ENCODE results near the gene SZT2. TPM values are rescaled to one million over a fixed set of nuclear protein-coding genes. Genes with fewer than 3 reads are reported as not detected.

The SZT2 gene
- polyA plus RNA-seq, 10 donors = 10.1 to 22.0 (median 13.6) TPM

DNA sequence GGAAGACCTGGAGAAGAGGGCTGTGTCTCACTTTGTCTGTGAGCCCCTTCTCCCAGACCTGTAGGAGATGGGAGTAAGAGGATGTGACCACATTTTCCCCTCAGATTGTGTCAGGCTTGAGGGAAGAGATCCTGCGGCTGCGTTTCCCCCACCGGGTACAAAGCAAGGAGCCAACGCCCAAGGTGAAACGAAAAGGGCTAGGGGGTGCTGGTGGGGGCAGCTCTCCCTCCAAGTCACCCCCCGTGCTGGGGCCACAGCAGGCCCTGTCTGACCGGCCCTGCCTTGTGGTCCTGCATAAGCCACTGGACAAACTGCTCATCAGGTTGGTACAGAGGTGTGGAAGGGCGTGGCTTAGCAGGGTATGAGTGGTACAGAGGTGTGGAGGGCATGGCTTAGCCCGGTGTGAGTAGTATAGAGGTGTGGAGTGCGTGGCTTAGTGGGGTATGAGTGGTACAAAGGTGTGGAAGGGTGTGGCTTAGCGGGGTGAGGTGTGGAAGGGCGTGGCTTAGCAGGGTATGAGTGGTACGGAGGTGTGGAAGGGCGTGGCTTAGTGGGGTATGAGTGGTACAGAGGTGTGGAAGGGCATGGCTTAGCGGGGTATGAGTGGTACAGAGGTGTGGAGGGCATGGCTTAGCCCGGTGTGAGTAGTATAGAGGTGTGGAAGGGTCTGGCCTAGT lies 33.4 kb downstream of the SZT2 start:
- no peak for DNase-seq

DNA sequence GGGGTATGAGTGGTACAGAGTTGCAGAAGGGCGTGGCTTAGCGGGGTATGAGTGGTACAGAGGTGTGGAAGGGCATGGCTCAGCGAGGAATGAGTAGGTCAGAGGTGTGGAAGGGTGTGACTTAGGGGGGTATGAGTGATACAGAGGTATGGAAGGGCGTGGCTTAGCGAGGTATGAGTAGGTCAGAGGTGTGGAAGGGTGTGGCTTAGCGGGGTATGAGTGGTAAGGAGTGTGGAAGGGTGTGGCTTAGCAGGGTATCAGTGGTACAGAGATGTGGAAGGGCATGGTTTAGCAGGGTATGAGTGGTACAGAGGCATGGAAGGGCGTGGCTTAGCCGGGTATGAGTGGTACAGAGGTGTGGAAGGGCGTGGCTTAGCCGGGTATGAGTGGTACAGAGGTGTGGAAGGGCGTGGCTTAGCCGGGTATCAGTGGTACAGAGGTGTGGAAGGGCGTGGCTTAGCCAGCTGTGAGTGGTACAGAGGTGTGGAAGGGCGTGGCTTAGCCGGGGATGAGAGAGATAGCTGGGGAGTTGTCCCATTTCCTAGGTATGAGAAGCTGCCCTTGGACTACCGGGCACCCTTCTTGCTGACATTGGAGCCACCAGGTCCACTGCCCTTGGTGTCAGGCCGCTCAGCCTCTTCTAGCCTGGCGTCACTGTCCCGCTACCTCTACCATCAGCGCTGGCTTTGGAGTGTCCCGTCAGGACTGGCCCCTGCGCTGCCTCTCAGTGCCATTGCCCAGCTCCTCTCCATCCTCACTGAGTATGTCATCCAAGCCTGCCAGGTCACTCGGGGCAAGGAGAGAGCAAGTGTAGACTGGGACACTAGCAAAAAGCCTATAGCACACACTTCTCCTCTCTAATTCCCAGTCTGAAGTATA lies 34.2 kb downstream of the SZT2 start:
- DNase-seq = no peak

DNA sequence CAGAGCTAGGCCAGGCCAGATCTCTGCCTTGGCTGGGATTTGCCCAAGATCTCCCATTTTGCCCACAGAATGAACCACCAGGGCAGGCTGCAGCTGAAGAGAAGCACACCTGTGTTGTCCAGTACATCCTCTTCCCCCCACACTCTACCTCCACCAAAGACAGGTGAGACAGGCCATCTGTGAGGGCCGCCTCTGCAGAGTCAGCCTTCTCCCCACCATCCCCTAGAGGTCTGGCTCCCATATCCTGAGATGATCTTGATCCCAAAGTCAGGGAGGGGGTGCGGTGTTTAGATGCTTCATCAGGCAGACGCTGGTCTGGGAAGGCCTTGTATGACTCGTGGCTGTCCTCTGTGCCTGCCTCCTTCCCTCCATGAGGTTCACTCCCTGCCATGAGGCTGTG lies 35.3 kb downstream of the SZT2 start:
- no peak for DNase-seq

DNA sequence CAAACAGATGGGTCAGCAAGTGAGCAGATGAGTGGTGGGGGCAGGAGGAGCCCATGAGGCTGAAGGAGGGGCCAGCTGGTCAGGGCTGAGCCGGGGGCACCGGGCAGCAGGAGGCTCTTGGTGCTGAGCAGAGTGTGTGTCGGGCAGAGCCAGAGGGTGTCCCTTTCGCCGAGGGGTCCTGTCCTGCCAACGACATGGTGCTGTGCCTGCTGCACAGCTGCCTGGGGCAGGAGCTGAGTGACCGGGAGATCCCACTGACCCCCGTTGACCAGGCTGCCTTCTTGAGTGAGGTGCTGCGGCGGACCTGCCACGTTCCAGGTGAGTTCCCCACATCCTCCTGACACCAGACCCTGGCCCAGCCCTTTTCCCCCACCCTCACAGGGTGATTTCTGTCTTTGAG lies 36.5 kb downstream of the SZT2 start:
- DNase-seq = no peak

GRCh38 chr1:43427524-43427923 lies 37.8 kb downstream of the SZT2 start:
- DNase-seq = no peak

DNA sequence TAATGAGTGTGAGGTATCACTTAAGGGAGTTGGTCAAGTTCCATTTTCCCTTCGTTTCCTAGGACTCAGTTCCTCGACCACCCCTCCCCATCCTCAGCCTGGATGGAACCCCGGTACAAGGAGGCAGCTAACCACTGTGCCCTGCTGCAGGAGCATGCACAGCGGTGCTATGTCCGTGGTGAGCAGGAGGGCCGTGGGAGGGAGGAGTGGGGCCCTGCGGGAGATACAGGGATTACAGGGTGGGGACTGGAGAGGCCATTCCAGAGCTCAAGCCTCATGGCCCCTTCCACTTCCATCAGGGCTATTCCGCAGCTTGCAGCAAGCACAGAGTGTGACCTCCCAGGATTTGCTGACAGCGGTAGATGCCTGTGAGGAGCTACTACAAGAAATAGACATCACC lies 38.2 kb downstream of the SZT2 start:
- DNase-seq = no peak

DNA sequence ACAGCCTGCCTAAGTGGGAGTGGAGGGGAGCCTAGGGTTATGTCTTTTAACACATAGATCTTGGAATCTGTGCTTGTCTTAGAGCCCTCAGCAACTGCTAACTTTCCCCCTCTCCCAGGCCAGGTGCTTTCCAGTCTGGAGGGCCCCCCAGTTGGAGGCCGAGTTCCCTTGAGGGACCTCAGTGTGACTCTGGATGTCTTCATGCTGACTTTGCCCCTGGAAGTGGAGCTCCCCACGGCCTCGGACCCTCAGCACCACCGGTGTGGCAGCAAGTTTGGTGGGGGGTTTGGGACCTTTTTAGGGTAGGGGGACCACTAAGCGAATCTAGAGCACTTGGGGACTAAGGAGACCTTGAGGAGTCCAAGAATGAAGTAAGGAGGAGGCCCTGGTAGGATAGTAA lies 41.1 kb downstream of the SZT2 start:
- DNase-seq = no peak

DNA sequence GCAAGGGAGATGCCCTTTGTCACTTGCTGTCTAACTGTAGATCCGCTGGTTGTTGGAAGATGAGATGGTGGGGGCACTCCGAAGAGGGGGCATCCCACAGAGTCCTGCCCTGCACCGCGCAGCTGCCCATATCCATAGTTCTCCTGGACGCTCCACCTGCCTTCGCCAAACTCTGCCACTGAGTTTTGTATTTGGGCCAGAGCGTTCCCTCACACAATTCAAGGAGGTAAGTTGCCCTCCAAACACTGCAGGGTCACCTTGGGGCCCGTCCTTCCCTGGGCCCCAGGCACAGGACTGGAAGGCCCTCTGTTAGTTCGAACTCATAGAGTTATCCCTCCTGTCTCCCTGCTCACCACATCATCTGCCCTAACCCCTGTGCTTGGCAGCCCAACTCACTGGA lies 42.0 kb downstream of the SZT2 start:
- DNase-seq = no peak

- no peak for DNase-seq
Observed at GRCh38 chr1:43432171-43432860, 42.6 kb downstream of the SZT2 start.

- DNase-seq = no peak
Observed at GRCh38 chr1:43432907-43433306, 43.2 kb downstream of the SZT2 start.

DNA sequence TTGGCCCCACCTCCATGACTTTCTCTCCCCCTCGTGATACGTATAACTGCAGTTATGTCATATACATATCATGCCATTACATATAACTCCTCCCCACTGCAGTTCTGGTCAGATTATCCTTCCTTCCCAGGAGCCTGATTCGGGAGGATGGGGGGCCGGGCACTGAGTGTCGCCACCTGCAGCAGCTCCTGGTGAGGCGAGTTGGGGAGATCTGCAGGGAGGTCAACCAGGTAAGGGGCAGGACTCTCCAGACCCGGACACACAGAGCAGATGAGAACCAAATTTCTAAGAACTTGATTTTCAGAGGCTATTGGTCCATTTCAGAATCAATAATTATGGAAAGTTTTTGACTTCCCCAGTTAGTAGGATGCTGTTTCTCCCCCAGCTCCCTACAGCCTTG lies 44.6 kb downstream of the SZT2 start:
- DNase-seq = no peak

DNA sequence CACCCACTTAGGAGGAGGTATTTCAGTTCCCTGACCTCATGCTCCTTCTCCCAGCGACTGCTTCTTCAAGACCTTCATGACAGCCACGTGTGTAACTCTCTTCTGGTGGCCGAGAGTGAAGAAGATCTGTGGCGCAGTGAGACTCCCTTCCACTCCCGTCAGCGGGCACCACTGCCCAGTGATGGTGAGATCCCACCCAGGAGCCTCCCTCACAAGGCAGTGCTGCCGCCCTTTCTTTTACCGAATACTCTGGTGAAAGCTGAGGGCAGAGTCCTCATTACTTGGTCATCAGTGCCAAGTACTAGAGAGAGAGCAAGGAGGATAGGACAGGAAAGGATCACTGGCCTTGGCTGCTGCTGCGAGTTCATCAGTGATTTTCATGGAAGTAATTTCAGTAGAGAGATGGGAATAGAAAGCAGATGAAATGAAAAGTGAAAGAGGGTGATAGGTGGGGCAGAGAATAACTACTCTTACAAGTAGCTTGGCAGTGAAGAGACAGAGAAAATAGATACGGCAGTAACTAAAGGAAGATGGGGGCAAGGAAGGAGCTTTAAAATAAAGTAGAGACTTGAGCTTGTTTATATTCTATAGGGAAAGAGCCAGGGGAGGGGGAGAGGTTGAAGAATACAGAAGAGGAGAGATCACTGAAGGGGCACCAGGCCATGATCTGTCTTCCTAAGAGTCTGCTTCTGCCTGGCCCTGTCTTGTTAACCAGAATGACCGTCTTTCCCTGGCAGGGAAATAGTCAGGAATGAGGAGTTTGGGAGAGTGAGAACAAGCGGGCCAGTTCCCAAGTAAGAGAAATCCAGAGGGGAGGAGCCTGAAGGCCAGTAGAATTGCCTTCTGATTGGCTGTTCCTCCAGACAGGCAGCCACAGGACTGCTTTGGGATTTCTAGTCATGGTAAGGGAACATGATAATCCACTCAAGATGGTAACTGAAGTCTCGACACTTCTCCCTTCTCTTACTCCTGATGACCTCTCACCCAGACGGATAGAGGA lies 45.7 kb downstream of the SZT2 start:
- DNase-seq = peak; percentile 45 to 85 (median 78)

- DNase-seq = no peak
Observed at GRCh38 chr1:43436371-43436770, 46.7 kb downstream of the SZT2 start.

DNA sequence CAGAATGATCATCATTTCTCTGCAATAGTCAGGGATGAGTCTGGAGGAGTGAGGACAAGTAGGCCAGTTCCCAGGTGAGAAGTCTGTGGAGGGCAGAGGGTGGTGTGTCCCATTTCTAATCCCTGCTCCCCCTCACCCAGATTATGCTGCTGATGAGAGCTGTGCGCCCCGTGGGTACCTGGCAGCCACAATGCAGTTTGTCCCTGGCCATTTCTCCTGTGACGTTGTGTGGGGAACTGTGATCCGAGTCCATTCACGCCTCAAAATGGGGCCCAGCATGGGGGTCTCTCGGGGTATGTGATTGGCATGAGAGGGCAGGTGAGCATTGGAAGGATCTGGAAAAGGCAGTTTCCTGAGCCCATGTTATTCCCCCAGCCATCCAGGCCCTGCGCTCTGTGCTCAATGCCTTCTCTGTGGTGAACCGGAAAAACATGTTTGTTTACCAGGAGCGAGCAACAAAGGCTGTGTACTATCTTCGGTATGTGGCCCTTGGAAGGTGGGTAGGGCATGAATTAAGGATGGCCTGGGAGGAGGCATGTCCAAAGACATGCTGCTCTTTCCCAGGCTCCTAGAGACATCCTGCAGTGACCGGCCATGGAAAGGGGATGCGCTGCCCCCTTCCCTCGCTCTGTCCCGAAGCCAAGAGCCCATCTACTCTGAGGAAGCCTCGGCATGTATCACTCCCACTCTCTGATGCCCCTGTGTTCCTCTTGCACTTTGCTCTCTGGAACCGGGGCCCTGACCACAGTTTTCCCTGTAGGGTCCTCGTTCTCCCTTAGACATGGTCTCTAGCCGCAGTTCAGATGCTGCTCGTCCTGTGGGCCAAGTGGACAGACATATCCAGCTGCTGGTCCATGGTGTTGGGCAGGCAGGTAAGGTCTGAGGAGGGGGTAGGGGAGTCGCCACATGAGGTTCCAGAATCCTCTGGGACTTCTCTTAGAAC lies 47.6 kb downstream of the SZT2 start:
- DNase-seq = no peak

DNA sequence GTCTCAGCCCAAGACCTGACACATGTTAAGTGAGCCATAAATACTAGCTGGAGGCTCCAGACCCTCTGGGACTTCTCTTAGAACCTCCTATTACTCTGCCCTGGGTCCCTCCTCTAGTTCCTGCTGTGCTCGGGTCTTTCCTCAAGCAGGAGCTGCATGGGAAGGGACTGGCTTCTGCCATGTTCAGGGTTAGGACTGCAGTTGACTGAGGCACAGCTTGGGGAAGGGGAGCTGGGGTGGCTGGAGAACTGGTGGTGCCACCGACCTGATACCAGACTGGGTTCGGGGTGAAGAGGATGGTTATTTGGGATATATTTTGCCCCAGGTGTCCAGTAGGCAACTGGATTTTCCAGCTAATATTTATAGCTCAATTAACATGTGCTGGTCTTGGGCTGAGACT lies 48.3 kb downstream of the SZT2 start:
- DNase-seq = no peak

DNA sequence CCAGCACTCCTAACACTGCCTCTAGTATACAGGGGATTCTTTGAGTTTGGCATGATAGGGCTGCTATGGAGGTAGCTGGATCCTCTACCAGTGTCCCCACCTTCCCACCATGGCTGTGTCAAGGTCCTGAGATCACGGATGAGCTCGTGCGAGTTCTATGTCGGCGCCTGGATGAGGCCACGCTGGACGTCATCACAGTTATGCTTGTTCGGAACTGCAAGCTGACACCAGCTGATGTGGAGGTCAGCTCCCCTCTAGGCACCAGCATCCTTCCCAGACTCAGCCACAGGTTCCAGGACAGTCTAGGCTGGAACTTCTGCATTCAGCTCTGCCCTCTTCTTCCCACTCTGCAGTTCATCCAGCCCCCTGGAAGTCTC lies 48.9 kb downstream of the SZT2 start:
- DNase-seq = no peak

- no peak for DNase-seq
Observed at GRCh38 chr1:43438953-43439581, 49.4 kb downstream of the SZT2 start.

DNA sequence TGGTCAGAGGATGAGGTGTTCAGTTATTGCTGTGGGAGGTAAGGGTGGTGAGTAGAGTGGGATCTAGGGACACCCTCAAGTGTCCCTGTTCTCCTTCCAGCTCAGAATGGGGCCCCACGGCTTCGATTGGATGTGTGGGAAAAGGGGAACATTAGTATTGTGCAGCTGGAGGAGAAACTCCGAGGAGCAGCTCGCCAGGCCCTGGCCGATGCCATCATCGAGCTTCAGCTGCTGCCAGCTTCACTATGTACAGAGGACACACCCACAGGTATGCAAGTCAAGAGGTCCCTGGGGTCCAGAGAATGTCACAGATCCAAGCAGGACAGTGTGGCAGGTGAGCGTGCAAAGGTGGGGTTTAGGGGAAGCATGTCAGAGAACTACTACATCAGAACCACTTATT lies 50.1 kb downstream of the SZT2 start:
- DNase-seq = no peak

DNA sequence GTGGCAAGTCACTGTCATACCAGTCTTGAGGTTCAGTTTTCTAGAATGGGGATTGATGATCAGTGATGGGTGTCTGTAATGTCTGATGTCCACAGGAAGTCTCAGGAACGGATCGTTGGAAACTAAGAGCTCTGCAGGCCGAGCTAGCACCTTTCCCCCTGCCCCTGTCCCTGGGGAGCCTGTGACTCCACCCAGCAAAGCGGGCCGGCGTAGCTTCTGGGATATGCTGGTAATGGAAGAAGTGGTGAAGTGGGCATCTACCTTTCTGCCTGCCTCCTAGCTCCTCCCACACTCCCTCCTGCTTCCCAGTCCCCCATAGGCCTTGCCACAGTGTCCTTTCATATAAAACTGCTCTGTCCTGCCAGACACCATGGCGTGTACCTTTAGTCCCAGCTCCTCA lies 50.7 kb downstream of the SZT2 start:
- DNase-seq = no peak

Data from muscle of back (tissue), 11 donors.